CD4-positive, alpha-beta T cell treated with Interferon gamma for 1 hour (primary cell): Measurements from ENCODE around the gene ANO6.

Source experiments
- DNase-seq: peaks from one replicate; pipeline ENCODE4 v3.0.0-alpha.2; 2020

ANO6 gene

GRCh38 chr12:45468751-45469615 is 253.1 kb downstream of the ANO6 start:
- DNase-seq, result no peak

- no peak for DNase-seq
Observed at GRCh38 chr12:45469902-45470301, 254.0 kb downstream of the ANO6 start.

- DNase-seq, result no peak
Observed at GRCh38 chr12:45473636-45474035, 257.7 kb downstream of the ANO6 start.

GRCh38 chr12:45475594-45475993 is 259.7 kb downstream of the ANO6 start:
- DNase-seq, result no peak

GRCh38 chr12:45477526-45477925 is 261.6 kb downstream of the ANO6 start:
- DNase-seq, result no peak

GRCh38 chr12:45478931-45479330 is 263.0 kb downstream of the ANO6 start:
- no peak for DNase-seq

GRCh38 chr12:45481746-45482145 is 265.9 kb downstream of the ANO6 start:
- no peak for DNase-seq

- DNase-seq, result no peak
Observed at GRCh38 chr12:45483571-45483970, 267.7 kb downstream of the ANO6 start.
